Measurements from ENCODE around the gene ADGRL1.
"Not testable (repeated sequence)": the region's sequence is repeated elsewhere in the genome, so short reads cannot be mapped to it uniquely, and the experiment has no call there.

Gene ADGRL1

GRCh38 chr19:14205452-14206287, at the start of gene ADGRL1:
Gene ADGRL1 (minus strand): TSS chr19:14206169. CDS start chr19:14183602, 22,567 bp downstream.
- DNase-seq, result peak; percentile 45
- peak within 1 kb of the TSS; percentile 86 for H3K27ac Mint-ChIP-seq

GRCh38 chr19:14255316-14255715, 49.3 kb upstream of the ADGRL1 start:
- H3K36me3 Mint-ChIP-seq, H3K27ac Mint-ChIP-seq, H3K9me3 Mint-ChIP-seq, DNase-seq, H3K4me3 Mint-ChIP-seq, CTCF ChIA-PET, H3K4me1 Mint-ChIP-seq: not testable (repeated sequence)
- H3K27me3 Mint-ChIP-seq, result peaks cover 27% of the 10 kb centered on the region

More at GRCh38 chr19:14205452-14206287, at the start of gene ADGRL1:
- CTCF ChIA-PET, result interaction anchor here (1.1 kb wide), 1 partner anchor 142 kb away, joined by 3 read pairs; no protein-coding TSS in a partner anchor
- H3K9me3 Mint-ChIP-seq, H3K36me3 Mint-ChIP-seq: not testable (repeated sequence)
- H3K27me3 Mint-ChIP-seq, result peaks cover 89% of the 10 kb centered on the region
- peak within 1 kb of the TSS; percentile 87 for H3K4me3 Mint-ChIP-seq
- peaks cover 32% of the 10 kb centered on the region for H3K4me1 Mint-ChIP-seq

DNA sequence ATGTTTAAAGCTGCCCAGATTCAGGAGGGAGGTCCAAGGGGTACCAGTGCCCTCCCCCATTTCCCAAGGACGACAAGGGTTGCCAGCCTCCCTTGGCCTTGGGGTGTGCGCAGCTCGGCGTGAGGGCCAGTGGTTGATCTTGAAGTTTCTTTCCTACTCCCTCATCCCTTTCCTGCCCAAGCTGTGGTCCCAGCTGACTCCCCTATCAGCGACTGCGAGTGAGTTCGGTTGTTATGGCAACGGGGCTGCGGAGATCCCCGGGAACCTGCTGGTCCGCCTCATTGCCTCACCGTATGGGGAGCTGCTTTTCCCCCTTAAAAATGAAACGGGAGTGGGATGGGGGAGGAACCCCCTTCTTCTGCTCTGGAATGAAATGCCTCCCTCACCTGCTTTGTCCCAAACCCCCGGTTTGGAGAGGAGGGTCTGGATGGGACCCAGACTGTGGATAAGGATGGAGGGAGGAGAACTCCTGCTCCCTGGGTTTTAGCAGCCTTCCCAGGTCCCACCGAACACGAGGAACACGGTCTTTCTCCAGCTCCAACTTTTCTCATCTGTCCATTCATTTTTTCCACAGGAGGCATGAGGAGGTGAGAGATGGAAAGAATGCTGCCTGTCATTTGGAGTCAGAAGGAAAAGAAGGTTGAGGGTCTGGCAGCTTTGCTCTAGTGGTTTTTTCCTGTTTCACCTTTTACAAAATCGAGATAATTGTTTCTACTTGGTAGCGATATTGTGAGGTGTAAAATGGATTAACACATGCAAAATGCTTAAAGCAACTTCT, 48.0 kb upstream of the ADGRL1 start:
- H3K27ac Mint-ChIP-seq, H3K36me3 Mint-ChIP-seq, H3K4me3 Mint-ChIP-seq, H3K9me3 Mint-ChIP-seq, CTCF ChIA-PET: not testable (repeated sequence)
- peak; percentile 34 for DNase-seq
- H3K27me3 Mint-ChIP-seq, result peaks cover 35% of the 10 kb centered on the region
- peaks cover 17% of the 10 kb centered on the region for H3K4me1 Mint-ChIP-seq

GRCh38 chr19:14252136-14252535, 46.2 kb upstream of the ADGRL1 start:
- Mint-ChIP-seq H3K4me1 (peaks cover 26% of the 10 kb centered on the region), H3K27me3 (peaks cover 39% of the 10 kb centered on the region)
- H3K27ac Mint-ChIP-seq, H3K9me3 Mint-ChIP-seq, H3K4me3 Mint-ChIP-seq, CTCF ChIA-PET, DNase-seq, H3K36me3 Mint-ChIP-seq: not testable (repeated sequence)

GRCh38 chr19:14250870-14251269, 44.9 kb upstream of the ADGRL1 start:
- no peak for DNase-seq
- Mint-ChIP-seq H3K4me3 (no peak overlapping the region), H3K36me3 (no peaks in the 10 kb centered on the region), H3K9me3 (no peaks in the 10 kb centered on the region), H3K4me1 (peaks cover 28% of the 10 kb centered on the region), H3K27me3 (peaks cover 39% of the 10 kb centered on the region), H3K27ac (no peak overlapping the region)
- CTCF ChIA-PET, result no interaction called here

DNA sequence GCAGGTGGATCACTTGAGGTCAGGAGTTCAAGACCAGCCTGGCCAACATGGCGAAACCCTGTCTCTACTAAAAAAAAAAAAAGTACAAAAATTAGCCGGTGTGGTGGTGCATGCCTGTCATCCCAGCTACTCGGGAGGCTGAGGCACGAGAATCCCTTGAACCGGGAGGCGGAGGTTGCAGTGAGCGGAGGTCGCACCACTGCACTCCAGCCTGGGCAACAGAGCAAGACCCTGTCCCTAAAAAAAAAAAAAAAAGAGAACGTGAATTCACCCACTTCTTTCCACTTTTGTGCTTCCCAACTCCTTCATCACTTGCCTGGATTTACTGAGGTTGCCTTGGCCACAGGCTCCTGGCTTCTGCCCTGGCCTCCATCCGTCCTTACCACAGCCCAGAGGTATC, 44.3 kb upstream of the ADGRL1 start:
- H3K9me3 Mint-ChIP-seq, H3K36me3 Mint-ChIP-seq, H3K4me3 Mint-ChIP-seq, DNase-seq, CTCF ChIA-PET, H3K27ac Mint-ChIP-seq: not testable (repeated sequence)
- peaks cover 27% of the 10 kb centered on the region for H3K4me1 Mint-ChIP-seq
- peaks cover 39% of the 10 kb centered on the region for H3K27me3 Mint-ChIP-seq

- Mint-ChIP-seq H3K4me1 (peaks cover 27% of the 10 kb centered on the region), H3K27me3 (peaks cover 38% of the 10 kb centered on the region), H3K4me3 (peak overlapping the region; percentile 21)
- DNase-seq, H3K27ac Mint-ChIP-seq, H3K9me3 Mint-ChIP-seq, CTCF ChIA-PET, H3K36me3 Mint-ChIP-seq: not testable (repeated sequence)
These were observed 43.9 kb upstream of the ADGRL1 start for GRCh38 chr19:14249891-14250290.

- H3K36me3 Mint-ChIP-seq, CTCF ChIA-PET, H3K9me3 Mint-ChIP-seq: not testable (repeated sequence)
- Mint-ChIP-seq H3K4me1 (peaks cover 27% of the 10 kb centered on the region), H3K27me3 (peaks cover 33% of the 10 kb centered on the region), H3K27ac (peak overlapping the region; percentile 52), H3K4me3 (peak overlapping the region; percentile 57)
- DNase-seq, result peak; percentile 40
These were observed 43.2 kb upstream of the ADGRL1 start for GRCh38 chr19:14249012-14249754.

DNA sequence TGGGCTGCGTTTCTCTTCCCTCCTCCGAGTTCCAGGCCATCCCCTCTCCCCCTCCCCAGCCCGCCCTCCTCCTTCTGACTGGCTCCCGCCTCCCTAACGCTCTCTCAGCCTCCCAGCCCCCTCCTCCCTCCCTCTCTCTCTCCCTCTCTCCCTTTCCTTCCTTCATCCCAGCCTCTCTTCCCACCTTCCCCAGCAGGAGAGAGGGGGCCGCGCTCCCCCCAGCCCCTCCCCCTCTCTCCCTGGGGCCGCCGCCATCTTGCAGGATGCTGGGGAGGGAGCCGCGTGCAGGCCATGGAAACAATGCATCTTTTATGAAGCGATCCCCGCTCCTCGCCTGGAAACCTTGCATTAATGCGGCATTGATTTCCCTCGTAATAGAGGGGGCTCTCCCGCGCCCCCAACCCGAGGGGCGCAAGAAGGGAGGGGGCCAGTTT, 42.6 kb upstream of the ADGRL1 start:
- Mint-ChIP-seq H3K27me3 (peaks cover 27% of the 10 kb centered on the region), H3K9me3 (no peaks in the 10 kb centered on the region), H3K4me3 (peak overlapping the region; percentile 49), H3K36me3 (no peaks in the 10 kb centered on the region), H3K27ac (peak overlapping the region; percentile 52), H3K4me1 (peaks cover 27% of the 10 kb centered on the region)
- CTCF ChIA-PET, result no interaction called here
- DNase-seq, result peak; percentile 57

- H3K36me3 Mint-ChIP-seq, CTCF ChIA-PET, H3K9me3 Mint-ChIP-seq: not testable (repeated sequence)
- Mint-ChIP-seq H3K27me3 (peaks cover 26% of the 10 kb centered on the region), H3K27ac (peak overlapping the region; percentile 77), H3K4me1 (peaks cover 27% of the 10 kb centered on the region), H3K4me3 (peak overlapping the region; percentile 48)
- DNase-seq, result peak; percentile 26
These were observed 41.8 kb upstream of the ADGRL1 start for GRCh38 chr19:14247548-14248471.

- H3K4me3 Mint-ChIP-seq, DNase-seq, H3K27ac Mint-ChIP-seq, H3K9me3 Mint-ChIP-seq, CTCF ChIA-PET, H3K36me3 Mint-ChIP-seq: not testable (repeated sequence)
- Mint-ChIP-seq H3K27me3 (peaks cover 26% of the 10 kb centered on the region), H3K4me1 (peaks cover 27% of the 10 kb centered on the region)
These were observed 41.2 kb upstream of the ADGRL1 start for GRCh38 chr19:14247205-14247547.

- H3K4me1 Mint-ChIP-seq, result peaks cover 15% of the 10 kb centered on the region
- not testable (repeated sequence) for H3K36me3 Mint-ChIP-seq
These were observed 38.4 kb upstream of the ADGRL1 start for GRCh38 chr19:14244393-14244792.

DNA sequence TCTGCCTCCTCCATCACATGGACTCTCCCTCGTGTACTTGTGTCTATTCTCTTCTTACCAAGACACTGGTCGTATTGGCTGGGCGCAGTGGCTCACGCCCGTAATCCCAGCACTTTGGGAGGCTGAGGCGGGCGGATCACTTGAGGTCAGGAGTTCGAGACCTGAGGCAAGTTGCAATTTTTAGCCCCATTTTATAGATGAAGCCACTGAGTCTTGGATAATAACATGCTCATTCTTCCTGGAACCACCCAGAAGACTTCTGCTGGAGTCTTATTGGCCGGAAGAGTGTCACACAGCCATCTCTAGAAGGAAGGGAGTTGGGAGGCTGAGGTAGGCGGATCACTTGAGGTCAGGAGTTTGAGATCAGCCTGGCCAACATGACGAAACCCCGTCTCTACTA, 37.7 kb upstream of the ADGRL1 start:
- H3K36me3 Mint-ChIP-seq, DNase-seq, H3K27ac Mint-ChIP-seq, H3K4me3 Mint-ChIP-seq, CTCF ChIA-PET, H3K9me3 Mint-ChIP-seq: not testable (repeated sequence)
- peaks cover 12% of the 10 kb centered on the region for H3K27me3 Mint-ChIP-seq
- peaks cover 11% of the 10 kb centered on the region for H3K4me1 Mint-ChIP-seq

More at GRCh38 chr19:14244393-14244792, 38.4 kb upstream of the ADGRL1 start:
- peaks cover 13% of the 10 kb centered on the region for H3K27me3 Mint-ChIP-seq
- CTCF ChIA-PET, DNase-seq, H3K27ac Mint-ChIP-seq, H3K9me3 Mint-ChIP-seq, H3K4me3 Mint-ChIP-seq: not testable (repeated sequence)
